Neural progenitor cell (in vitro differentiated cells): Measurements from ENCODE around the gene TSPEAR.

ENCODE experiments used
- CTCF ChIP-seq: fragments of 200-600 bp; sonication (generic); IDR thresholded peaks from 2 replicates; pipeline ENCODE4 v1.5.1; 2017; ENCODE audit warnings: antibody characterized with exemption, mild to moderate bottlenecking
- EZH2 ChIP-seq: fragments of 200-600 bp; sonication (generic); IDR thresholded peaks from 2 replicates; pipeline ENCODE4 v1.6.1; 2017; ENCODE audit warnings: antibody characterized with exemption, mild to moderate bottlenecking, moderate library complexity

GRCh38 chr21:44666401-44667320, 44.7 kb downstream of the TSPEAR start, which contains the start of gene KRTAP12-2:
- no peak for TF ChIP-seq CTCF
- no peak for TF ChIP-seq EZH2
